Fibroblast of skin of scalp (primary cell): ENCODE measurements around the gene GPR176.
A peak's percentile ranks its signal among the peaks of the same experiment; 100 is the strongest.

Source experiments
- DNase-seq: peaks from one replicate; pipeline ENCODE4 v3.0.0-alpha.2; 2013

GPR176 gene

GRCh38 chr15:39781147-39781966, 138.7 kb downstream of the GPR176 start:
- DNase-seq, result no peak

GRCh38 chr15:39778021-39778420, 142.0 kb downstream of the GPR176 start:
- DNase-seq, result no peak

GRCh38 chr15:39777496-39777895, 142.6 kb downstream of the GPR176 start:
- no peak for DNase-seq

- no peak for DNase-seq
Measured at GRCh38 chr15:39776068-39776467, 144.0 kb downstream of the GPR176 start.

- DNase-seq, result no peak
Measured at GRCh38 chr15:39774688-39775267, 145.3 kb downstream of the GPR176 start.

GRCh38 chr15:39770748-39771689, 149.0 kb downstream of the GPR176 start:
- DNase-seq, result peak; percentile 81

- no peak for DNase-seq
Measured at GRCh38 chr15:39767921-39768320, 152.1 kb downstream of the GPR176 start.

GRCh38 chr15:39761006-39761405, 159.1 kb downstream of the GPR176 start:
- DNase-seq, result peak; percentile 64

- peak; percentile 79 for DNase-seq
Measured at GRCh38 chr15:39756806-39757522, 163.1 kb downstream of the GPR176 start.

GRCh38 chr15:39752991-39753390, 167.1 kb downstream of the GPR176 start:
- no peak for DNase-seq

- peak; percentile 16 for DNase-seq
Measured at GRCh38 chr15:39752246-39752645, 167.8 kb downstream of the GPR176 start.
